Astrocyte (in vitro differentiated cells and primary cell): ENCODE measurements around the gene APOBR. TPM values are rescaled to one million over a fixed set of nuclear protein-coding genes. Genes with fewer than 3 reads are reported as not detected.

ENCODE experiments used
- DNase-seq: peaks from one replicate; pipeline ENCODE4 v3.0.0-alpha.2; 2010; ENCODE audit warnings: low read depth
- FAIRE-seq: peaks from 2 replicates; lab custom pipeline; 2011; peaks lifted over from hg19 to GRCh38; lab: Jason Lieb, UNC
- H2AFZ ChIP-seq: 2 replicates; pipeline ENCODE4 v1.6.0; 2012; ENCODE audit warnings: low read depth, low read length, inconsistent platforms
- H3K27ac ChIP-seq: 2 replicates; pipeline ENCODE4 v1.5.1; 2011; ENCODE audit warnings: low read depth, low read length, inconsistent platforms
- H3K27me3 ChIP-seq: 2 replicates; pipeline ENCODE4 v1.6.0; 2011; ENCODE audit warnings: low read length, inconsistent platforms; ENCODE audit not compliant: insufficient read depth
- H3K36me3 ChIP-seq: 2 replicates; pipeline ENCODE4 v1.5.1; 2011; ENCODE audit warnings: low read length, inconsistent platforms; ENCODE audit not compliant: insufficient read depth
- H3K4me1 ChIP-seq: 2 replicates; pipeline ENCODE4 v1.5.1; 2011; ENCODE audit warnings: low read length, inconsistent platforms; ENCODE audit not compliant: insufficient read depth
- H3K4me2 ChIP-seq: 2 replicates; pipeline ENCODE4 v1.6.0; 2012; ENCODE audit warnings: low read length, inconsistent platforms
- H3K4me3 ChIP-seq: 2 replicates; pipeline ENCODE4 v1.5.1; 2011; ENCODE audit warnings: low read depth, mild to moderate bottlenecking, low read length, inconsistent platforms; ENCODE audit not compliant: insufficient read depth
- H3K79me2 ChIP-seq: 2 replicates; pipeline ENCODE4 v1.6.0; 2012; ENCODE audit warnings: mild to moderate bottlenecking, low read length, inconsistent platforms; ENCODE audit not compliant: insufficient read depth
- H3K9ac ChIP-seq: 2 replicates; pipeline ENCODE4 v1.6.0; 2012; ENCODE audit warnings: mild to moderate bottlenecking, low read length, inconsistent platforms
- H3K9me3 ChIP-seq: 2 replicates; pipeline ENCODE4 v1.5.1; 2012; ENCODE audit warnings: low read depth, mild to moderate bottlenecking, low read length, inconsistent platforms; ENCODE audit not compliant: insufficient read depth
- H4K20me1 ChIP-seq: 2 replicates; pipeline ENCODE4 v1.6.0; 2012; ENCODE audit warnings: low read length, inconsistent platforms; ENCODE audit not compliant: insufficient read depth
- H3K27ac Mint-ChIP-seq: one replicate; pipeline ENCODE4 v1.8.0; 2021; ENCODE audit warnings: mild to moderate bottlenecking, mixed read lengths; ENCODE audit not compliant: unreplicated experiment
- H3K27me3 Mint-ChIP-seq: one replicate; pipeline ENCODE4 v1.8.0; 2021; ENCODE audit warnings: low read depth, mixed read lengths; ENCODE audit not compliant: unreplicated experiment
- H3K36me3 Mint-ChIP-seq: one replicate; pipeline ENCODE4 v1.8.0; 2021; ENCODE audit warnings: low read depth, mixed read lengths; ENCODE audit not compliant: unreplicated experiment
- H3K4me1 Mint-ChIP-seq: one replicate; pipeline ENCODE4 v1.8.0; 2021; ENCODE audit warnings: low read depth, mixed read lengths; ENCODE audit not compliant: unreplicated experiment
- H3K4me3 Mint-ChIP-seq: one replicate; pipeline ENCODE4 v1.8.0; 2021; ENCODE audit warnings: mild to moderate bottlenecking, moderate library complexity, mixed read lengths; ENCODE audit not compliant: unreplicated experiment
- H3K9me3 Mint-ChIP-seq: one replicate; pipeline ENCODE4 v1.8.0; 2021; ENCODE audit warnings: mild to moderate bottlenecking, mixed read lengths; ENCODE audit not compliant: unreplicated experiment
- EZH2 ChIP-seq: IDR thresholded peaks from 2 replicates; pipeline ENCODE4 v1.6.1; 2012; ENCODE audit warnings: mild to moderate bottlenecking, low read length, inconsistent platforms; ENCODE audit not compliant: insufficient read depth
- total RNA-seq: library from RNA; stranded (reverse); gene quantifications from 2 replicates; pipeline ENCODE4 v1.2.1, GENCODE V29; 2021
- TF ChIP-seq, protein P1 (sequence below): IDR thresholded peaks from 2 replicates; pipeline ENCODE4 v1.5.1; 2011; ENCODE audit warnings: low read depth, mild to moderate bottlenecking, inconsistent platforms, low read length, moderate library complexity; ENCODE audit not compliant: insufficient read depth

APOBR gene
- total RNA-seq, 1 donor from 2014 or later = not detected

DNA sequence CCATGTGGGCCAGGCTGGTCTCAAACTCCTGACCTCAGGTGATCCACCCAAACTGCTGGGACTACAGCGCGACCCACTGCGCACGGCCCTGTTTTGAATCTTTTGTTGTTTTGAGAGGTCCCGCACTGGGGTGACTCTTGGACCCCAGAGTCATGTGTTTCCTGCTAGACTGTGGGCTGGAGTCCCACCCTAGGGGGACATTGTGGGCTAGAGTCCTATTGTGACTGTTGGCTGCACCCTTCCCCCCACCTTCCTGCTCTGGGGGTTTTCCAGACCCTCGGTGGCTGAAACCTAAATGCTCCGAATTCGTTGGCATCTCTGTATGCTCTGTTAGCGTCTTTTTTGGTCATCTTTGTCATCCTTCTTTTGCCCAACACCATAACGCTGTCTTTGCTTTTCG lies 28.3 kb downstream of the APOBR start:
- H3K4me3 Mint-ChIP-seq = no peak overlapping the region
- H3K36me3 ChIP-seq = no peaks in the 10 kb centered on the region
- H3K9ac ChIP-seq = no peak overlapping the region
- peaks cover 4% of the 10 kb centered on the region for H3K36me3 Mint-ChIP-seq
- H4K20me1 ChIP-seq = no peaks in the 10 kb centered on the region
- TF ChIP-seq, protein P1, sequence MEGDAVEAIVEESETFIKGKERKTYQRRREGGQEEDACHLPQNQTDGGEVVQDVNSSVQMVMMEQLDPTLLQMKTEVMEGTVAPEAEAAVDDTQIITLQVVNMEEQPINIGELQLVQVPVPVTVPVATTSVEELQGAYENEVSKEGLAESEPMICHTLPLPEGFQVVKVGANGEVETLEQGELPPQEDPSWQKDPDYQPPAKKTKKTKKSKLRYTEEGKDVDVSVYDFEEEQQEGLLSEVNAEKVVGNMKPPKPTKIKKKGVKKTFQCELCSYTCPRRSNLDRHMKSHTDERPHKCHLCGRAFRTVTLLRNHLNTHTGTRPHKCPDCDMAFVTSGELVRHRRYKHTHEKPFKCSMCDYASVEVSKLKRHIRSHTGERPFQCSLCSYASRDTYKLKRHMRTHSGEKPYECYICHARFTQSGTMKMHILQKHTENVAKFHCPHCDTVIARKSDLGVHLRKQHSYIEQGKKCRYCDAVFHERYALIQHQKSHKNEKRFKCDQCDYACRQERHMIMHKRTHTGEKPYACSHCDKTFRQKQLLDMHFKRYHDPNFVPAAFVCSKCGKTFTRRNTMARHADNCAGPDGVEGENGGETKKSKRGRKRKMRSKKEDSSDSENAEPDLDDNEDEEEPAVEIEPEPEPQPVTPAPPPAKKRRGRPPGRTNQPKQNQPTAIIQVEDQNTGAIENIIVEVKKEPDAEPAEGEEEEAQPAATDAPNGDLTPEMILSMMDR = no peak
- TF ChIP-seq EZH2 = no peak
- no peak overlapping the region for H3K4me2 ChIP-seq
- no peak overlapping the region for H3K27ac Mint-ChIP-seq
- no peak for FAIRE-seq
- no peaks in the 10 kb centered on the region for H3K9me3 ChIP-seq
- H3K27me3 ChIP-seq = no peaks in the 10 kb centered on the region
- H3K27me3 Mint-ChIP-seq = peaks cover 20% of the 10 kb centered on the region
- no peak overlapping the region for H3K4me3 ChIP-seq
- no peak overlapping the region for H3K27ac ChIP-seq
- DNase-seq = no peak
- no peaks in the 10 kb centered on the region for H3K4me1 ChIP-seq
- H2AFZ ChIP-seq = no peak overlapping the region
- peaks cover 3% of the 10 kb centered on the region for H3K9me3 Mint-ChIP-seq
- H3K4me1 Mint-ChIP-seq = no peaks in the 10 kb centered on the region
- H3K79me2 ChIP-seq = no peaks in the 10 kb centered on the region

DNA sequence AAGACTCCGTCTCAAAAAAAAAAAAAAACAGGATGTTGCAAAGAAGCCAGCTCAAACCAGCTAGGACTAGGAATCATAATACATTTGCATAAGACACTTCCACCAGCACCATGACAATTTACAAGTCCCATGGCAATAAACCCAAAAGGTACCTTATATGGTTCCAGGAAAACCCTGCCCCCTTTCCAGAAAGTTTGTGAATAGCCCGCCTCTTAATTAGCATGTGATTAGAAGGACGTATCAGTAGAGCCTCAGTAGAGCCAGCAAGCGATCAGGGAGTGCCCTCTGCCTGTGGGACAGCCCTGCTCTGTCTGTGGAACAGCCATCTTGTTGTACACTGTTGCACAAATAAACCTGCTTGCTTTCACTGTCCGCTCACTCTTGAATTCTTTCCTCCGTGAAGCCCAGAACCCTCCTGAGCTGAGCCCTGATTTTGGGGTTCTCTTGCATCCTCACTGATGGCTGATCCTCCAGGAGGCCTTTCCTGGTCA lies 30.3 kb downstream of the APOBR start:
- no peak overlapping the region for H3K4me2 ChIP-seq
- Mint-ChIP-seq H3K27me3 (peaks cover 20% of the 10 kb centered on the region), H3K9me3 (peaks cover 3% of the 10 kb centered on the region), H3K4me1 (no peaks in the 10 kb centered on the region), H3K4me3 (no peak overlapping the region), H3K36me3 (peaks cover 4% of the 10 kb centered on the region), H3K27ac (no peak overlapping the region)
- no peaks in the 10 kb centered on the region for H3K9me3 ChIP-seq
- H3K9ac ChIP-seq = no peak overlapping the region
- H4K20me1 ChIP-seq = no peaks in the 10 kb centered on the region
- no peaks in the 10 kb centered on the region for H3K36me3 ChIP-seq
- H3K4me1 ChIP-seq = no peaks in the 10 kb centered on the region
- TF ChIP-seq, protein P1 = no peak
- no peak for TF ChIP-seq EZH2
- DNase-seq = no peak
- no peak overlapping the region for H3K4me3 ChIP-seq
- H3K27ac ChIP-seq = no peak overlapping the region
- H2AFZ ChIP-seq = no peak overlapping the region
- H3K79me2 ChIP-seq = no peaks in the 10 kb centered on the region
- FAIRE-seq = no peak
- H3K27me3 ChIP-seq = no peaks in the 10 kb centered on the region

DNA sequence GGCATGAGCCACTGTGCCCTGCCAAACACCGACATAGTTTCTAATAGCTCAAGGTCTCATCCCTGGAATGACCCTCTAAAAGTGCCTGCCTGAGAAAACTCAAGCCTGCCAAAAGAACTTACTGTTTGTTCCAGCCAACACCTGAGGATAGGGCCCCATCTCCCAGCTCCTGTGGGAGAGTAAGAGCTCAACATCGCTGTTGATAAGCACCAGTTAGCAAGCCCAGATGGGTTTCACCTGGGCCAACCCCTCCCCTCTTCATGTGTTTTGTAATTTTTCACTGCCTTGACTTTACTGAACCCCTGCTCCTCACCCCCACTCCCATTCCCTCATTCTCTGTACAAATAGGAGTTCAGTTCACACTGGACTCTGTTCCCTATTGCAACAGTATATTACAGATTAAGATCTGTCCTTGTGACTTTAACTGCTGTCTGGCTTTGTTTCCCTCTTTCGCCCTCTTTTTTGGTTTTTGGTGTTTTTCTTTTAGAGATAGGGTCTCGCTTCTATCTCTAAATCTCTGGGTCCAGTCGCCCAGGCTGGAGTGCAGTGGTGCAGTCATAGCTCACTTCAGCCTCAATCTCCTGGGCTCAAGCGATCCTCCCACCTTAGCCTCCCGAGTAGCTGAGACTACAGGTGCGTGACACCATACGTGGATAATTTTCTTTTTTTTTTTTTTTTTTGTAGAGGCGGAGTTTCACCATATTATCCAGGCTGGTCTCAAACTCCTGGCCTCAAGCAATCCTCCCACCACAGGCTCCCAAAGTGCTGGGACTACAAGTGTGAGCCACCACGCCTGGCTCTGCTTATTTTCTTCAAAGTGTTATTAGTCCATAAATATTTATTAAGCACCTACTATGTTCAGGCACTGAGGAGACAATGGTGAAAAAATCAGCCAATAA lies 32.0 kb downstream of the APOBR start:
- FAIRE-seq = no peak
- H3K27ac Mint-ChIP-seq = peak overlapping the region; percentile 20

More for the DNA sequence above, 32.0 kb downstream of the APOBR start:
- Histone ChIP-seq H4K20me1 (no peaks in the 10 kb centered on the region), H3K27me3 (no peaks in the 10 kb centered on the region), H3K36me3 (no peaks in the 10 kb centered on the region), H3K9me3 (no peaks in the 10 kb centered on the region), H3K9ac (no peak overlapping the region), H3K79me2 (no peaks in the 10 kb centered on the region), H3K4me3 (no peak overlapping the region), H3K4me1 (no peaks in the 10 kb centered on the region), H2AFZ (no peak overlapping the region), H3K4me2 (no peak overlapping the region), H3K27ac (no peak overlapping the region)
- Mint-ChIP-seq H3K4me1 (no peaks in the 10 kb centered on the region), H3K9me3 (peaks cover 3% of the 10 kb centered on the region), H3K27me3 (peaks cover 14% of the 10 kb centered on the region), H3K36me3 (peaks cover under 1% of the 10 kb centered on the region), H3K4me3 (no peak overlapping the region)
- no peak for DNase-seq
- TF ChIP-seq, protein P1 = no peak
- TF ChIP-seq EZH2 = no peak
